WTC11 (cell line): ENCODE measurements around the gene IL18BP. TPM values are rescaled to one million over a fixed set of nuclear protein-coding genes. Genes with fewer than 3 reads are reported as not detected.

ENCODE experiments used
- ATAC-seq: fragments of 200-7000 bp; cut with Tn5 transposase; 2 replicates; pipeline ENCODE4 v1.10.0; 2021; ENCODE audit warnings: mild to moderate bottlenecking, moderate library complexity
- CTCF ChIA-PET: fragments of 300-600 bp; sonication (Branson Sonifier 250); formaldehyde crosslinking; loops from one replicate; lab custom pipeline; 2021; ENCODE audit warnings: antibody characterized with exemption; lab: Charles Lee
- POLR2A ChIA-PET: fragments of 350-600 bp; sonication (Branson Sonifier 250); formaldehyde crosslinking; loops from one replicate; lab custom pipeline; 2021; ENCODE audit warnings: antibody characterized with exemption; lab: Charles Lee
- DNase-seq: peaks from one replicate; pipeline ENCODE4 v3.0.0; 2021; ENCODE audit warnings: low spot score
- H3K27ac Mint-ChIP-seq: 2 replicates; pipeline ENCODE4 v1.8.0; 2021; ENCODE audit warnings: mixed read lengths
- H3K27me3 Mint-ChIP-seq: 2 replicates; pipeline ENCODE4 v1.8.0; 2021; ENCODE audit warnings: low read depth, mild to moderate bottlenecking, moderate library complexity, mixed read lengths
- H3K36me3 Mint-ChIP-seq: 2 replicates; pipeline ENCODE4 v1.8.0; 2021; ENCODE audit warnings: mixed read lengths
- H3K4me1 Mint-ChIP-seq: 2 replicates; pipeline ENCODE4 v1.8.0; 2022; ENCODE audit warnings: mixed read lengths
- H3K4me3 Mint-ChIP-seq: 2 replicates; pipeline ENCODE4 v1.8.0; 2021; ENCODE audit warnings: mild to moderate bottlenecking, moderate library complexity, mixed read lengths
- H3K9me3 Mint-ChIP-seq: 2 replicates; pipeline ENCODE4 v1.8.0; 2021; ENCODE audit warnings: mixed read lengths
- AR ChIP-seq: fragments of 250-450 bp; sonication (Bioruptor Pico); IDR thresholded peaks from 2 replicates; pipeline ENCODE4 v1.9.0; 2021; ENCODE audit warnings: mild to moderate bottlenecking
- FOXK1 ChIP-seq: sonication (generic); formaldehyde crosslinking; IDR thresholded peaks from 2 replicates; pipeline ENCODE4 v1.8.0; 2022; ENCODE audit warnings: mild to moderate bottlenecking, moderate library complexity, missing genetic modification reagents
- GABPB1 ChIP-seq: sonication (generic); formaldehyde crosslinking; IDR thresholded peaks from 2 replicates; pipeline ENCODE4 v1.8.1; 2023; ENCODE audit warnings: mild to moderate bottlenecking, missing genetic modification reagents
- HMGA2 ChIP-seq: fragments of 250-450 bp; sonication (Bioruptor Pico); IDR thresholded peaks from 2 replicates; pipeline ENCODE4 v1.4.0; 2021; ENCODE audit warnings: mild to moderate bottlenecking, moderate library complexity
- MYBL2 ChIP-seq: sonication (generic); formaldehyde crosslinking; IDR thresholded peaks from 2 replicates; pipeline ENCODE4 v1.8.1; 2023; ENCODE audit warnings: mild to moderate bottlenecking, moderate library complexity, missing genetic modification reagents
- NR1H2 ChIP-seq: sonication (generic); formaldehyde crosslinking; IDR thresholded peaks from 2 replicates; pipeline ENCODE4 v1.9.0; 2021; ENCODE audit warnings: mild to moderate bottlenecking, moderate library complexity, missing genetic modification reagents
- OVOL2 ChIP-seq: fragments of 250-450 bp; sonication (Bioruptor Pico); IDR thresholded peaks from 2 replicates; pipeline ENCODE4 v1.9.0; 2021; ENCODE audit warnings: mild to moderate bottlenecking, borderline replicate concordance
- PRRX2 ChIP-seq: fragments of 250-450 bp; sonication (Bioruptor Pico); IDR thresholded peaks from 2 replicates; pipeline ENCODE4 v1.8.0; 2021; ENCODE audit warnings: mild to moderate bottlenecking
- STAT6 ChIP-seq: sonication (generic); formaldehyde crosslinking; conservative IDR thresholded peaks from 2 replicates; pipeline ENCODE4 v1.8.1; 2023; ENCODE audit warnings: mild to moderate bottlenecking, low read depth, missing genetic modification reagents, moderate library complexity
- TEAD1 ChIP-seq: sonication (generic); formaldehyde crosslinking; IDR thresholded peaks from 2 replicates; pipeline ENCODE4 v1.8.0; 2022; ENCODE audit warnings: mild to moderate bottlenecking, missing genetic modification reagents
- TP53 ChIP-seq: sonication (generic); formaldehyde crosslinking; IDR thresholded peaks from 2 replicates; pipeline ENCODE4 v1.8.1; 2023; ENCODE audit warnings: mild to moderate bottlenecking, missing genetic modification reagents
- USF1 ChIP-seq: sonication (generic); formaldehyde crosslinking; IDR thresholded peaks from 2 replicates; pipeline ENCODE4 v1.8.0; 2022; ENCODE audit warnings: mild to moderate bottlenecking, missing genetic modification reagents
- ZBTB21 ChIP-seq: sonication (generic); formaldehyde crosslinking; IDR thresholded peaks from 2 replicates; pipeline ENCODE4 v1.8.1; 2023; ENCODE audit warnings: mild to moderate bottlenecking, missing genetic modification reagents, borderline replicate concordance
- ZMAT4 ChIP-seq: fragments of 250-450 bp; sonication (Bioruptor Pico); IDR thresholded peaks from 2 replicates; pipeline ENCODE4 v1.9.0; 2021; ENCODE audit warnings: mild to moderate bottlenecking
- ZNF219 ChIP-seq: sonication (generic); formaldehyde crosslinking; IDR thresholded peaks from 2 replicates; pipeline ENCODE4 v1.8.0; 2023; ENCODE audit warnings: missing genetic modification reagents, mild to moderate bottlenecking, borderline replicate concordance
- total RNA-seq: library from RNA; stranded (reverse); gene quantifications from 3 replicates; pipeline ENCODE4 v1.2.3, GENCODE V29; 2021
- TF ChIP-seq, protein P1 (sequence below): fragments of 250-450 bp; sonication (Bioruptor Pico); IDR thresholded peaks from 2 replicates; pipeline ENCODE4 v1.9.0; 2021; ENCODE audit warnings: mild to moderate bottlenecking, borderline replicate concordance
- TF ChIP-seq, protein P2 (sequence below): fragments of 200-600 bp; IDR thresholded peaks from 2 replicates; pipeline ENCODE4 v1.8.0; 2022; ENCODE audit warnings: antibody characterized with exemption
- TF ChIP-seq, protein P3 (sequence below): sonication (generic); formaldehyde crosslinking; IDR thresholded peaks from 2 replicates; pipeline ENCODE4 v1.8.0; 2022; ENCODE audit warnings: missing genetic modification reagents
- TF ChIP-seq, protein P4 (sequence below): sonication (generic); formaldehyde crosslinking; IDR thresholded peaks from 2 replicates; pipeline ENCODE4 v1.8.1; 2023; ENCODE audit warnings: mild to moderate bottlenecking, missing genetic modification reagents

IL18BP gene
- total RNA-seq, 1 experiment from 2014 or later, result 17.3 TPM

GRCh38 chr11:71964641-71965040 lies 34.1 kb upstream of the IL18BP start (continued):
- TF ChIP-seq, protein P1, sequence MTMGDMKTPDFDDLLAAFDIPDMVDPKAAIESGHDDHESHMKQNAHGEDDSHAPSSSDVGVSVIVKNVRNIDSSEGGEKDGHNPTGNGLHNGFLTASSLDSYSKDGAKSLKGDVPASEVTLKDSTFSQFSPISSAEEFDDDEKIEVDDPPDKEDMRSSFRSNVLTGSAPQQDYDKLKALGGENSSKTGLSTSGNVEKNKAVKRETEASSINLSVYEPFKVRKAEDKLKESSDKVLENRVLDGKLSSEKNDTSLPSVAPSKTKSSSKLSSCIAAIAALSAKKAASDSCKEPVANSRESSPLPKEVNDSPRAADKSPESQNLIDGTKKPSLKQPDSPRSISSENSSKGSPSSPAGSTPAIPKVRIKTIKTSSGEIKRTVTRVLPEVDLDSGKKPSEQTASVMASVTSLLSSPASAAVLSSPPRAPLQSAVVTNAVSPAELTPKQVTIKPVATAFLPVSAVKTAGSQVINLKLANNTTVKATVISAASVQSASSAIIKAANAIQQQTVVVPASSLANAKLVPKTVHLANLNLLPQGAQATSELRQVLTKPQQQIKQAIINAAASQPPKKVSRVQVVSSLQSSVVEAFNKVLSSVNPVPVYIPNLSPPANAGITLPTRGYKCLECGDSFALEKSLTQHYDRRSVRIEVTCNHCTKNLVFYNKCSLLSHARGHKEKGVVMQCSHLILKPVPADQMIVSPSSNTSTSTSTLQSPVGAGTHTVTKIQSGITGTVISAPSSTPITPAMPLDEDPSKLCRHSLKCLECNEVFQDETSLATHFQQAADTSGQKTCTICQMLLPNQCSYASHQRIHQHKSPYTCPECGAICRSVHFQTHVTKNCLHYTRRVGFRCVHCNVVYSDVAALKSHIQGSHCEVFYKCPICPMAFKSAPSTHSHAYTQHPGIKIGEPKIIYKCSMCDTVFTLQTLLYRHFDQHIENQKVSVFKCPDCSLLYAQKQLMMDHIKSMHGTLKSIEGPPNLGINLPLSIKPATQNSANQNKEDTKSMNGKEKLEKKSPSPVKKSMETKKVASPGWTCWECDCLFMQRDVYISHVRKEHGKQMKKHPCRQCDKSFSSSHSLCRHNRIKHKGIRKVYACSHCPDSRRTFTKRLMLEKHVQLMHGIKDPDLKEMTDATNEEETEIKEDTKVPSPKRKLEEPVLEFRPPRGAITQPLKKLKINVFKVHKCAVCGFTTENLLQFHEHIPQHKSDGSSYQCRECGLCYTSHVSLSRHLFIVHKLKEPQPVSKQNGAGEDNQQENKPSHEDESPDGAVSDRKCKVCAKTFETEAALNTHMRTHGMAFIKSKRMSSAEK (CRISPR knock-in tag), result no peak
- TF ChIP-seq AR (CRISPR knock-in tag) (no peak), TP53 (CRISPR knock-in tag) (no peak), PRRX2 (CRISPR knock-in tag) (no peak), TEAD1 (CRISPR knock-in tag) (no peak)
- TF ChIP-seq, all 79 proteins: peak for 0

DNA sequence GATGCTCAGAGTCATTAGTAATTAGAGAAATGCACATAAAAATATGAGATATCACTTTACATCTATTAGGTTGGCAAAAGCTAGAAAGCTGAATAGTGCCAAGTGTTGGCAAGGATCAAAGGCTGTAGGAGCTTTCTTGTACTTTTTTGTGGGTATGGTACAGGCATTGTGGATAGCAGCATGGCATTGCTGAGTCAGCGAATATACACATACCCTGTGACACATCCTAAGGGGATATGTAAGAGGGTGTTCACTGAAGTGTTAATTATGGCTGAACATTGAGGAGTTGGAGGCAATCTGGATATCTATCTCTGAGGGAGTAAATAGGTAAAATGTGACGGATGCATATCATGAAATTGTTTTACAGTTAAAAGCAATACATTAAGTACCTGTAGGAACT lies 27.0 kb upstream of the IL18BP start:
- Mint-ChIP-seq H3K27ac (no peak overlapping the region), H3K4me3 (no peak overlapping the region), H3K4me1 (no peaks in the 10 kb centered on the region), H3K9me3 (no peaks in the 10 kb centered on the region), H3K36me3 (peaks cover 8% of the 10 kb centered on the region), H3K27me3 (no peaks in the 10 kb centered on the region)
- ChIA-PET CTCF (no interaction called here), POLR2A (no interaction called here)
- DNase-seq (no peak), ATAC-seq (no peak)
- no peak for TF ChIP-seq ZNF219 (CRISPR knock-in tag)
- no peak for TF ChIP-seq TP53 (CRISPR knock-in tag)
- no peak for TF ChIP-seq TEAD1 (CRISPR knock-in tag)
- TF ChIP-seq FOXK1 (CRISPR knock-in tag), result no peak
- TF ChIP-seq NR1H2, result no peak
- no peak for TF ChIP-seq ZMAT4 (CRISPR knock-in tag)
- TF ChIP-seq, protein P2, sequence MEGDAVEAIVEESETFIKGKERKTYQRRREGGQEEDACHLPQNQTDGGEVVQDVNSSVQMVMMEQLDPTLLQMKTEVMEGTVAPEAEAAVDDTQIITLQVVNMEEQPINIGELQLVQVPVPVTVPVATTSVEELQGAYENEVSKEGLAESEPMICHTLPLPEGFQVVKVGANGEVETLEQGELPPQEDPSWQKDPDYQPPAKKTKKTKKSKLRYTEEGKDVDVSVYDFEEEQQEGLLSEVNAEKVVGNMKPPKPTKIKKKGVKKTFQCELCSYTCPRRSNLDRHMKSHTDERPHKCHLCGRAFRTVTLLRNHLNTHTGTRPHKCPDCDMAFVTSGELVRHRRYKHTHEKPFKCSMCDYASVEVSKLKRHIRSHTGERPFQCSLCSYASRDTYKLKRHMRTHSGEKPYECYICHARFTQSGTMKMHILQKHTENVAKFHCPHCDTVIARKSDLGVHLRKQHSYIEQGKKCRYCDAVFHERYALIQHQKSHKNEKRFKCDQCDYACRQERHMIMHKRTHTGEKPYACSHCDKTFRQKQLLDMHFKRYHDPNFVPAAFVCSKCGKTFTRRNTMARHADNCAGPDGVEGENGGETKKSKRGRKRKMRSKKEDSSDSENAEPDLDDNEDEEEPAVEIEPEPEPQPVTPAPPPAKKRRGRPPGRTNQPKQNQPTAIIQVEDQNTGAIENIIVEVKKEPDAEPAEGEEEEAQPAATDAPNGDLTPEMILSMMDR, result no peak
- TF ChIP-seq, protein P3, sequence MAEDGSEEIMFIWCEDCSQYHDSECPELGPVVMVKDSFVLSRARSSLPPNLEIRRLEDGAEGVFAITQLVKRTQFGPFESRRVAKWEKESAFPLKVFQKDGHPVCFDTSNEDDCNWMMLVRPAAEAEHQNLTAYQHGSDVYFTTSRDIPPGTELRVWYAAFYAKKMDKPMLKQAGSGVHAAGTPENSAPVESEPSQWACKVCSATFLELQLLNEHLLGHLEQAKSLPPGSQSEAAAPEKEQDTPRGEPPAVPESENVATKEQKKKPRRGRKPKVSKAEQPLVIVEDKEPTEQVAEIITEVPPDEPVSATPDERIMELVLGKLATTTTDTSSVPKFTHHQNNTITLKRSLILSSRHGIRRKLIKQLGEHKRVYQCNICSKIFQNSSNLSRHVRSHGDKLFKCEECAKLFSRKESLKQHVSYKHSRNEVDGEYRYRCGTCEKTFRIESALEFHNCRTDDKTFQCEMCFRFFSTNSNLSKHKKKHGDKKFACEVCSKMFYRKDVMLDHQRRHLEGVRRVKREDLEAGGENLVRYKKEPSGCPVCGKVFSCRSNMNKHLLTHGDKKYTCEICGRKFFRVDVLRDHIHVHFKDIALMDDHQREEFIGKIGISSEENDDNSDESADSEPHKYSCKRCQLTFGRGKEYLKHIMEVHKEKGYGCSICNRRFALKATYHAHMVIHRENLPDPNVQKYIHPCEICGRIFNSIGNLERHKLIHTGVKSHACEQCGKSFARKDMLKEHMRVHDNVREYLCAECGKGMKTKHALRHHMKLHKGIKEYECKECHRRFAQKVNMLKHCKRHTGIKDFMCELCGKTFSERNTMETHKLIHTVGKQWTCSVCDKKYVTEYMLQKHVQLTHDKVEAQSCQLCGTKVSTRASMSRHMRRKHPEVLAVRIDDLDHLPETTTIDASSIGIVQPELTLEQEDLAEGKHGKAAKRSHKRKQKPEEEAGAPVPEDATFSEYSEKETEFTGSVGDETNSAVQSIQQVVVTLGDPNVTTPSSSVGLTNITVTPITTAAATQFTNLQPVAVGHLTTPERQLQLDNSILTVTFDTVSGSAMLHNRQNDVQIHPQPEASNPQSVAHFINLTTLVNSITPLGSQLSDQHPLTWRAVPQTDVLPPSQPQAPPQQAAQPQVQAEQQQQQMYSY, result no peak
- no peak for TF ChIP-seq STAT6
- TF ChIP-seq MYBL2, result no peak
- no peak for TF ChIP-seq HMGA2
- no peak for TF ChIP-seq ZBTB21 (CRISPR knock-in tag)
- no peak for TF ChIP-seq USF1 (CRISPR knock-in tag)
- TF ChIP-seq OVOL2, result no peak
- no peak for TF ChIP-seq GABPB1 (CRISPR knock-in tag)
- TF ChIP-seq, protein P4, sequence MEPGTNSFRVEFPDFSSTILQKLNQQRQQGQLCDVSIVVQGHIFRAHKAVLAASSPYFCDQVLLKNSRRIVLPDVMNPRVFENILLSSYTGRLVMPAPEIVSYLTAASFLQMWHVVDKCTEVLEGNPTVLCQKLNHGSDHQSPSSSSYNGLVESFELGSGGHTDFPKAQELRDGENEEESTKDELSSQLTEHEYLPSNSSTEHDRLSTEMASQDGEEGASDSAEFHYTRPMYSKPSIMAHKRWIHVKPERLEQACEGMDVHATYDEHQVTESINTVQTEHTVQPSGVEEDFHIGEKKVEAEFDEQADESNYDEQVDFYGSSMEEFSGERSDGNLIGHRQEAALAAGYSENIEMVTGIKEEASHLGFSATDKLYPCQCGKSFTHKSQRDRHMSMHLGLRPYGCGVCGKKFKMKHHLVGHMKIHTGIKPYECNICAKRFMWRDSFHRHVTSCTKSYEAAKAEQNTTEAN, result no peak
